SK-N-SH treated with all-trans-retinoic acid at 6 μM for 48 hours (cell line): Measurements from ENCODE around the gene SNAP25.
A peak's percentile ranks its signal among the peaks of the same experiment; 100 is the strongest.

Experiments used
- ATAC-seq: fragments of 200-7000 bp; cut with Tn5 transposase; 3 replicates; pipeline ENCODE4 v1.9.1; 2020; ENCODE audit warnings: mild to moderate bottlenecking, moderate library complexity
- ARNTL ChIP-seq: fragments of 450-650 bp; formaldehyde crosslinking; IDR thresholded peaks from 2 replicates; pipeline ENCODE4 v1.5.0; 2020; ENCODE audit warnings: low read depth, mild to moderate bottlenecking, moderate library complexity, borderline replicate concordance
- BACH2 ChIP-seq: fragments of 250-450 bp; sonication (Bioruptor Pico); IDR thresholded peaks from 2 replicates; pipeline ENCODE4 v1.9.0; 2021; ENCODE audit warnings: mild to moderate bottlenecking, borderline replicate concordance
- CSDC2 ChIP-seq: fragments of 250-450 bp; sonication (Bioruptor Pico); IDR thresholded peaks from 2 replicates; pipeline ENCODE4 v1.5.0; 2020; ENCODE audit warnings: mild to moderate bottlenecking, moderate library complexity
- ESRRG ChIP-seq: fragments of 250-450 bp; sonication (Bioruptor Pico); IDR thresholded peaks from 2 replicates; pipeline ENCODE4 v1.6.1; 2021; ENCODE audit warnings: mild to moderate bottlenecking
- GLIS3 ChIP-seq: fragments of 250-450 bp; sonication (Bioruptor Pico); IDR thresholded peaks from 2 replicates; pipeline ENCODE4 v1.5.0; 2020; ENCODE audit warnings: mild to moderate bottlenecking, moderate library complexity
- ISL1 ChIP-seq: fragments of 250-450 bp; sonication (Bioruptor Pico); IDR thresholded peaks from 2 replicates; pipeline ENCODE4 v2.1.2; 2022; ENCODE audit warnings: mild to moderate bottlenecking, moderate library complexity
- OSR1 ChIP-seq: fragments of 250-450 bp; sonication (Bioruptor Pico); IDR thresholded peaks from 2 replicates; pipeline ENCODE4 v1.8.0; 2022; ENCODE audit warnings: moderate library complexity, mild to moderate bottlenecking, inconsistent platforms
- PPARA ChIP-seq: fragments of 250-450 bp; sonication (Bioruptor Pico); IDR thresholded peaks from 2 replicates; pipeline ENCODE4 v1.5.0; 2020; ENCODE audit warnings: mild to moderate bottlenecking, borderline replicate concordance
- RARB ChIP-seq: fragments of 250-450 bp; sonication (Bioruptor Pico); IDR thresholded peaks from 2 replicates; pipeline ENCODE4 v1.8.0; 2021; ENCODE audit warnings: mild to moderate bottlenecking, moderate library complexity
- SNAI2 ChIP-seq: fragments of 250-450 bp; sonication (Bioruptor Pico); IDR thresholded peaks from 2 replicates; pipeline ENCODE4 v1.5.0; 2020; ENCODE audit warnings: mild to moderate bottlenecking, moderate library complexity
- TOX ChIP-seq: fragments of 250-450 bp; sonication (Bioruptor Pico); IDR thresholded peaks from 2 replicates; pipeline ENCODE4 v1.8.0; 2021; ENCODE audit warnings: mild to moderate bottlenecking, moderate library complexity, borderline replicate concordance
- ZFP3 ChIP-seq: fragments of 250-450 bp; sonication (Bioruptor Pico); IDR thresholded peaks from 2 replicates; pipeline ENCODE4 v1.5.0; 2020; ENCODE audit warnings: mild to moderate bottlenecking, moderate library complexity
- ZFP30 ChIP-seq: fragments of 450-650 bp; formaldehyde crosslinking; IDR thresholded peaks from 2 replicates; pipeline ENCODE4 v1.5.0; 2022; ENCODE audit warnings: mild to moderate bottlenecking, moderate library complexity
- ZNF565 ChIP-seq: fragments of 450-650 bp; formaldehyde crosslinking; conservative IDR thresholded peaks from 2 replicates; pipeline ENCODE4 v1.5.0; 2020; ENCODE audit warnings: low read depth, mild to moderate bottlenecking, moderate library complexity
- ZNF70 ChIP-seq: fragments of 450-650 bp; formaldehyde crosslinking; IDR thresholded peaks from 2 replicates; pipeline ENCODE4 v1.5.0; 2020; ENCODE audit warnings: mild to moderate bottlenecking, moderate library complexity
- ZNF8 ChIP-seq: fragments of 450-650 bp; formaldehyde crosslinking; IDR thresholded peaks from 2 replicates; pipeline ENCODE4 v1.5.0; 2020; ENCODE audit warnings: mild to moderate bottlenecking, moderate library complexity
- TF ChIP-seq, protein P1 (sequence below): fragments of 250-450 bp; sonication (Bioruptor Pico); IDR thresholded peaks from 2 replicates; pipeline ENCODE4 v1.5.1; 2021; ENCODE audit warnings: mild to moderate bottlenecking, moderate library complexity
- TF ChIP-seq, protein P2 (sequence below): fragments of 250-450 bp; sonication (Bioruptor Pico); IDR thresholded peaks from 2 replicates; pipeline ENCODE4 v1.8.0; 2020; ENCODE audit warnings: mild to moderate bottlenecking, moderate library complexity, borderline replicate concordance
- TF ChIP-seq, protein P3 (sequence below): fragments of 250-450 bp; sonication (Bioruptor Pico); IDR thresholded peaks from 2 replicates; pipeline ENCODE4 v1.5.0; 2020; ENCODE audit warnings: mild to moderate bottlenecking, moderate library complexity
- TF ChIP-seq, protein P4 (sequence below): fragments of 250-450 bp; sonication (Bioruptor Pico); IDR thresholded peaks from 2 replicates; pipeline ENCODE4 v1.5.1; 2020; ENCODE audit warnings: low read depth, mild to moderate bottlenecking, moderate library complexity

Gene SNAP25

DNA sequence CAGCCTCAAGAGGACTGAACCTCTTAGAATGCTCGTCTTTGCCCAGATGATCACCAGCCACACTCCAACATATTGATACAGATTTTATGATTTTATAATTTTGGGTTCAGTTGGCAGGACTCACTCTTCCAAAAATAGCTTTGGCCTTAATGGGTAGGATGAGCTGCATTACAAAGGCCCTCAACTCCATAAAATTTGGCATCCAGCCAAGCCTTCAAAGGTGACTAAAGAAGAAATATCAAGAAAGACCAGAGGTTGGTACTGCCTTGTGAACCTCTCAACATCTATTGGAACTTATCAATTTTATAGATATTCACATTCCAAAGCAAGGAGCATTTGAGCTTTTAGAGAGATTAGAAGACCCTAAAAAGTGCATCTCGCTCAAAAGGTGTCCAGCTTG lies 48.4 kb upstream of the SNAP25 start:
- TF ChIP-seq OSR1 (no peak), ZFP30 (CRISPR knock-in tag) (no peak)
- TF ChIP-seq, protein P1, sequence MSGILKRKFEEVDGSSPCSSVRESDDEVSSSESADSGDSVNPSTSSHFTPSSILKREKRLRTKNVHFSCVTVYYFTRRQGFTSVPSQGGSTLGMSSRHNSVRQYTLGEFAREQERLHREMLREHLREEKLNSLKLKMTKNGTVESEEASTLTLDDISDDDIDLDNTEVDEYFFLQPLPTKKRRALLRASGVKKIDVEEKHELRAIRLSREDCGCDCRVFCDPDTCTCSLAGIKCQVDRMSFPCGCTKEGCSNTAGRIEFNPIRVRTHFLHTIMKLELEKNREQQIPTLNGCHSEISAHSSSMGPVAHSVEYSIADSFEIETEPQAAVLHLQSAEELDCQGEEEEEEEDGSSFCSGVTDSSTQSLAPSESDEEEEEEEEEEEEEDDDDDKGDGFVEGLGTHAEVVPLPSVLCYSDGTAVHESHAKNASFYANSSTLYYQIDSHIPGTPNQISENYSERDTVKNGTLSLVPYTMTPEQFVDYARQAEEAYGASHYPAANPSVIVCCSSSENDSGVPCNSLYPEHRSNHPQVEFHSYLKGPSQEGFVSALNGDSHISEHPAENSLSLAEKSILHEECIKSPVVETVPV (CRISPR knock-in tag) = no peak
- TF ChIP-seq, all 23 proteins: peak for 0
- no peak for ATAC-seq

DNA sequence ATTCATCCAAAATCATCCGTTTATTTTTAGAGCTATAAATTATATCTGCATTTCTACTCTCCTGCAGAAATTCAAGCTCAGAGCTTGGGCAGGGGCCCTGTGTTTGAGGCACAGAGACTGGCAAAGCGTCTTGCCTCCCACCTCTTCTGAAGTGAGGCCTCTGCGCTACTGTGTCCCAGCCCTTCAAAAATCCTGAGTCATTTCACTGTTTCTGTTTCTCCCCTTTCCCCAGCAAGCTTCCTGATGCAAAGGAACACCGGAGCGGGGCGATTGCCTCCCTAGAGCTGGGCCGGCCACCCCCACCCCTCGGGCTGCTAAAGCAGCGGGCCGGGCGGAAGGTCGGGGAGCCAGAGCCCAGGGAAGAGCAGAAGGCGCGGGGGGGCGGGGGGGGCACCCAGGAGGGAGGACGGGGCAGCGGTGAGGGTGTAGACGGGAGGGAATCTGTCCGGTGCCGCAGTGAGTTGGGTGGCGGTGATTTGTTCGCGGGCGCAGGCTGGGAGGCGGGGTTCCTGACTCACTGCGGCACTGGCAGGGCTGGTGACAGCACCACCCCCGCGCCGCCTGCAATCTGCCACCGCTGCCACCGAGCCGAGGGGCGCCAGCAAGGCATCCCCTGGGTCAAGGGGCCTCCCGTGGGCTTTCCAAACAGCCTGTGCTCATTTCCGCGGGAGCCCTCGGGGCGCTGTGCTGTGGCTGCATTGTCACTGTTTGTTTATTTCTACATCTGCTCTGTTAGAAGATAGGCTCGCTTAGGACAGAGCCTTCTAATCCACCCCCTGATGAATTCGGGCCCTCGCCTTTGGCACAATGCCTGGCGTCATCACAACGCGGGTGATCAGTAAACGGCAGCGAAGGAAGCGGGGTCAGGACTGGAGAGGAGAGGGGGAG lies 46.5 kb upstream of the SNAP25 start:
- peak; percentile 94 for ATAC-seq
- no peak for TF ChIP-seq TOX (CRISPR knock-in tag)
- TF ChIP-seq, protein P2, sequence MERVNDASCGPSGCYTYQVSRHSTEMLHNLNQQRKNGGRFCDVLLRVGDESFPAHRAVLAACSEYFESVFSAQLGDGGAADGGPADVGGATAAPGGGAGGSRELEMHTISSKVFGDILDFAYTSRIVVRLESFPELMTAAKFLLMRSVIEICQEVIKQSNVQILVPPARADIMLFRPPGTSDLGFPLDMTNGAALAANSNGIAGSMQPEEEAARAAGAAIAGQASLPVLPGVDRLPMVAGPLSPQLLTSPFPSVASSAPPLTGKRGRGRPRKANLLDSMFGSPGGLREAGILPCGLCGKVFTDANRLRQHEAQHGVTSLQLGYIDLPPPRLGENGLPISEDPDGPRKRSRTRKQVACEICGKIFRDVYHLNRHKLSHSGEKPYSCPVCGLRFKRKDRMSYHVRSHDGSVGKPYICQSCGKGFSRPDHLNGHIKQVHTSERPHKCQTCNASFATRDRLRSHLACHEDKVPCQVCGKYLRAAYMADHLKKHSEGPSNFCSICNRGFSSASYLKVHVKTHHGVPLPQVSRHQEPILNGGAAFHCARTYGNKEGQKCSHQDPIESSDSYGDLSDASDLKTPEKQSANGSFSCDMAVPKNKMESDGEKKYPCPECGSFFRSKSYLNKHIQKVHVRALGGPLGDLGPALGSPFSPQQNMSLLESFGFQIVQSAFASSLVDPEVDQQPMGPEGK = peak; percentile 36; the same call in 1 of the 2 replicates

DNA sequence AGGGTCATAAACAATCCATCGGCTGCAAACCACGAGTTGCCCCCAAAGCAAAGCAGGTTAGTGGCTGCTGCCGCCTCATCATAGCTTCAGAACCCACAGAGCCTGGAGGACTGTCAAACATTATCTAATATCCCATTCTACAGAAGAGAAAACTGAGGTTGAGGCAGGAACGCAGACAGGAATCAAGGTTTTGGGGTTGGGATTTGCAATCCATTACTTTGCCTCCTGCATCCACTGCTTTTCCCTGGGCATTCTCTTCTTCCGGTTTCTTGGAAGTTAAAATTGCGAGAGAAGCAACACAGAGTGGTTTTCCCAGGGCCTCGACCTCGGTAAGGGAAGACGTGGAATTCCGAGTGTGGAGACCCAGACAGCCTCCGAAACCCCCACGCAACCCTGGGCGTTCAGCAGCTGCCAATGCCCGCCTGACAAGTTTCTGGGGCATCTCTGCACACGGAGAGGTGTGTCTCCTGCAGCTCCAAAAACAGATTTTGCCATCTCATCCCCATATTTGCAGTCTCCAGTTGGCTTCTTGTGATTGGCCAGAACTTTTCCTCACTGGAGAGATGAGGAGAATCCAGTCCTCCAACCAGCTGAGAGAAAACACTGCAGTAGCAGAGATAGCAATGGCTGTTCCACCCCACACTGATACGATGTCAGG lies 45.5 kb upstream of the SNAP25 start:
- TF ChIP-seq ZNF565 (CRISPR knock-in tag) = no peak
- no peak for TF ChIP-seq PPARA
- TF ChIP-seq ZNF70 (CRISPR knock-in tag) = no peak
- TF ChIP-seq ARNTL (CRISPR knock-in tag) = no peak
- TF ChIP-seq ZFP30 (CRISPR knock-in tag) = no peak
- TF ChIP-seq TOX (CRISPR knock-in tag) = no peak
- TF ChIP-seq OSR1 = no peak
- TF ChIP-seq CSDC2 (CRISPR knock-in tag) = no peak
- TF ChIP-seq RARB (CRISPR knock-in tag) = no peak
- no peak for TF ChIP-seq ISL1
- TF ChIP-seq, all 23 proteins: peak for 0
- ATAC-seq = no peak

DNA sequence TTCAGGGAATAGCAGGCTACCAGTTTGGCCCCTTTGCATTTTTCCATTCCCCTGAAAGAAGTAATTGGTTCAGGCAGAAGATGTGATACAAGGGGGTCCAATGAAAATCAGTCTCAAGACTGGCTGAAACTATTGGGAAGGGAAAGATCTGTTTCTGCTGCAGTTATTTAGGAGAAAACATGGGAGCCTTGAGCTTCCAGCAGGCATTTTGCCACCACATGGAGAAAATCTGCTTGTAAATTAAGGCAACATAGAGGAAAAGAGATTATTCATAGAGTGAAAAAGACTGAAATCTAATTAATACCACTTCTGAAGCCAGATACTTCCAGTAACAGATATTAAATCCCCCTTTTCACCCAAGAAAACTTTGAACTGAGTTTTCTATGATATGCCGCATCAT lies 44.2 kb upstream of the SNAP25 start:
- no peak for ATAC-seq
- TF ChIP-seq ISL1 (peak; percentile 22; the same call in 1 of the 2 replicates), ZFP30 (CRISPR knock-in tag) (no peak)

DNA sequence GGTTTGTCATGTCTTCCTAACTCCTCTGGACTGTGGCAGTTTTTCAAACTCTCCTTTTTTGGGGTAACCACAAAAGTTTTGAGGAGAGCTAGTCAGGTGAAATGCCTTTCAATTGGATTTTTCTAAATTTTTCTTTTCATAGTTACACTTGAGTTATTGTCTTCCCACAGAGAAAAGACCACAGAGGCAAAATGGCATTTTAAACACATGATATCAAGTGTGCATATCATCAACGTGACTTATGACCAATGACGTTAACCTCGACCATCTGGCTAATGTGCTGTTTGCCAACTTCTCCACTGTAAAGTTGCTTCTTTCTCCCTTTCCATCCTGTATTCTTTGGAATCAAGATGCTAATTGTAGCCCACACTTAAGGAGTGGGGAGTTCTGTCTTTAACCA lies 41.3 kb upstream of the SNAP25 start:
- no peak for TF ChIP-seq ISL1
- TF ChIP-seq, protein P3, sequence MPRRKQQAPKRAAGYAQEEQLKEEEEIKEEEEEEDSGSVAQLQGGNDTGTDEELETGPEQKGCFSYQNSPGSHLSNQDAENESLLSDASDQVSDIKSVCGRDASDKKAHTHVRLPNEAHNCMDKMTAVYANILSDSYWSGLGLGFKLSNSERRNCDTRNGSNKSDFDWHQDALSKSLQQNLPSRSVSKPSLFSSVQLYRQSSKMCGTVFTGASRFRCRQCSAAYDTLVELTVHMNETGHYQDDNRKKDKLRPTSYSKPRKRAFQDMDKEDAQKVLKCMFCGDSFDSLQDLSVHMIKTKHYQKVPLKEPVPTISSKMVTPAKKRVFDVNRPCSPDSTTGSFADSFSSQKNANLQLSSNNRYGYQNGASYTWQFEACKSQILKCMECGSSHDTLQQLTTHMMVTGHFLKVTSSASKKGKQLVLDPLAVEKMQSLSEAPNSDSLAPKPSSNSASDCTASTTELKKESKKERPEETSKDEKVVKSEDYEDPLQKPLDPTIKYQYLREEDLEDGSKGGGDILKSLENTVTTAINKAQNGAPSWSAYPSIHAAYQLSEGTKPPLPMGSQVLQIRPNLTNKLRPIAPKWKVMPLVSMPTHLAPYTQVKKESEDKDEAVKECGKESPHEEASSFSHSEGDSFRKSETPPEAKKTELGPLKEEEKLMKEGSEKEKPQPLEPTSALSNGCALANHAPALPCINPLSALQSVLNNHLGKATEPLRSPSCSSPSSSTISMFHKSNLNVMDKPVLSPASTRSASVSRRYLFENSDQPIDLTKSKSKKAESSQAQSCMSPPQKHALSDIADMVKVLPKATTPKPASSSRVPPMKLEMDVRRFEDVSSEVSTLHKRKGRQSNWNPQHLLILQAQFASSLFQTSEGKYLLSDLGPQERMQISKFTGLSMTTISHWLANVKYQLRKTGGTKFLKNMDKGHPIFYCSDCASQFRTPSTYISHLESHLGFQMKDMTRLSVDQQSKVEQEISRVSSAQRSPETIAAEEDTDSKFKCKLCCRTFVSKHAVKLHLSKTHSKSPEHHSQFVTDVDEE (CRISPR knock-in tag) = no peak
- TF ChIP-seq, protein P4, sequence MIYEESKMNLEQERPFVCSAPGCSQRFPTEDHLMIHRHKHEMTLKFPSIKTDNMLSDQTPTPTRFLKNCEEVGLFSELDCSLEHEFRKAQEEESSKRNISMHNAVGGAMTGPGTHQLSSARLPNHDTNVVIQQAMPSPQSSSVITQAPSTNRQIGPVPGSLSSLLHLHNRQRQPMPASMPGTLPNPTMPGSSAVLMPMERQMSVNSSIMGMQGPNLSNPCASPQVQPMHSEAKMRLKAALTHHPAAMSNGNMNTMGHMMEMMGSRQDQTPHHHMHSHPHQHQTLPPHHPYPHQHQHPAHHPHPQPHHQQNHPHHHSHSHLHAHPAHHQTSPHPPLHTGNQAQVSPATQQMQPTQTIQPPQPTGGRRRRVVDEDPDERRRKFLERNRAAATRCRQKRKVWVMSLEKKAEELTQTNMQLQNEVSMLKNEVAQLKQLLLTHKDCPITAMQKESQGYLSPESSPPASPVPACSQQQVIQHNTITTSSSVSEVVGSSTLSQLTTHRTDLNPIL (CRISPR knock-in tag) = no peak
- no peak for TF ChIP-seq ESRRG (CRISPR knock-in tag)
- TF ChIP-seq GLIS3 = no peak
- TF ChIP-seq ZNF8 (CRISPR knock-in tag) = no peak
- no peak for TF ChIP-seq ARNTL (CRISPR knock-in tag)
- no peak for TF ChIP-seq ZFP3
- TF ChIP-seq PPARA = no peak
- TF ChIP-seq ZNF70 (CRISPR knock-in tag) = no peak
- TF ChIP-seq SNAI2 (CRISPR knock-in tag) = no peak
- TF ChIP-seq, protein P1 (CRISPR knock-in tag) = no peak
- TF ChIP-seq ZFP30 (CRISPR knock-in tag) = no peak
- no peak for TF ChIP-seq BACH2 (CRISPR knock-in tag)
- TF ChIP-seq OSR1 = no peak
- no peak for TF ChIP-seq ZNF565 (CRISPR knock-in tag)
- no peak for TF ChIP-seq TOX (CRISPR knock-in tag)
- TF ChIP-seq, all 23 proteins: peak for 0
- ATAC-seq = no peak
